ENCODE measurements around the gene METTL6.

DNA sequence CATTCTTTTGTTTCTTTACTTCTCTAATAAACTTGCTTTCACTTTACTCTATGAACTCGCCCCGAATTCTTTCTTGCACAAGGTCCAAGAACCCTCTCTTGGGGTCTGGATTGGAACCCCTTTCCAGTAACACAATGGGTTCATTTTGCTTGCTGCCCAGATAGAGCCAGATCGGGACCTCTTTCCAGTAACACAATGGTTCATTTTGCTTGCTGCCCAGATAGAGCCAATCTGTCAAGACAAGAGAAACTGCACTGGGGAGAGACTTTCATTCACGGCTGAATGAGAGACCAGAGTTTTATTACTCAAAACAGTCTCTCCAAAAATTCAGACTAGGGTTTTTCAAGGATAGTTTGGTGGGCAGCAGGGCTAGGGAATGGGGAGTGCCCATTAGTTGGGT lies 25.4 kb downstream of the METTL6 start:
- TF ChIP-seq, protein P1, sequence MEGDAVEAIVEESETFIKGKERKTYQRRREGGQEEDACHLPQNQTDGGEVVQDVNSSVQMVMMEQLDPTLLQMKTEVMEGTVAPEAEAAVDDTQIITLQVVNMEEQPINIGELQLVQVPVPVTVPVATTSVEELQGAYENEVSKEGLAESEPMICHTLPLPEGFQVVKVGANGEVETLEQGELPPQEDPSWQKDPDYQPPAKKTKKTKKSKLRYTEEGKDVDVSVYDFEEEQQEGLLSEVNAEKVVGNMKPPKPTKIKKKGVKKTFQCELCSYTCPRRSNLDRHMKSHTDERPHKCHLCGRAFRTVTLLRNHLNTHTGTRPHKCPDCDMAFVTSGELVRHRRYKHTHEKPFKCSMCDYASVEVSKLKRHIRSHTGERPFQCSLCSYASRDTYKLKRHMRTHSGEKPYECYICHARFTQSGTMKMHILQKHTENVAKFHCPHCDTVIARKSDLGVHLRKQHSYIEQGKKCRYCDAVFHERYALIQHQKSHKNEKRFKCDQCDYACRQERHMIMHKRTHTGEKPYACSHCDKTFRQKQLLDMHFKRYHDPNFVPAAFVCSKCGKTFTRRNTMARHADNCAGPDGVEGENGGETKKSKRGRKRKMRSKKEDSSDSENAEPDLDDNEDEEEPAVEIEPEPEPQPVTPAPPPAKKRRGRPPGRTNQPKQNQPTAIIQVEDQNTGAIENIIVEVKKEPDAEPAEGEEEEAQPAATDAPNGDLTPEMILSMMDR (IDR thresholded peaks at IDR 0.05) = no peak
- no peak for TF ChIP-seq POLR2A (IDR thresholded peaks at IDR 0.05)
- TF ChIP-seq POLR2AphosphoS5 (IDR thresholded peaks at IDR 0.05) = no peak
- no peak for TF ChIP-seq EP300 (IDR thresholded peaks at IDR 0.05)
